Gastroesophageal sphincter (tissue), 3 donors: ENCODE results near the gene WDR70.

Experiments used
- EP300 ChIP-seq: sonication (generic); formaldehyde crosslinking; IDR thresholded peaks from one replicate; pipeline ENCODE4 v1.6.1; 2017; ENCODE audit warnings: antibody characterized with exemption, mild to moderate bottlenecking
- POLR2A ChIP-seq, 2 donors: fragments of 450-650 bp; IDR thresholded peaks; one replicate each; pipeline ENCODE4 v1.6.1; 2017; ENCODE audit warnings: antibody characterized with exemption in 2 of 2, mild to moderate bottlenecking in 2 of 2, moderate library complexity in 1 of 2
- POLR2AphosphoS5 ChIP-seq: sonication (generic); formaldehyde crosslinking; IDR thresholded peaks from one replicate; pipeline ENCODE4 v1.6.1; 2017; ENCODE audit warnings: antibody characterized with exemption
- TF ChIP-seq, protein P1 (sequence below), 4 experiments: fragments of 200-600 bp in 2 of 4; fragments of 450-650 bp in 2 of 4; sonication (generic) in 1 of 4; IDR thresholded peaks; one replicate each; pipeline ENCODE4 v1.5.1; 2017 to 2019; ENCODE audit warnings: antibody characterized with exemption in 4 of 4, mild to moderate bottlenecking in 2 of 4, moderate library complexity in 2 of 4

DNA sequence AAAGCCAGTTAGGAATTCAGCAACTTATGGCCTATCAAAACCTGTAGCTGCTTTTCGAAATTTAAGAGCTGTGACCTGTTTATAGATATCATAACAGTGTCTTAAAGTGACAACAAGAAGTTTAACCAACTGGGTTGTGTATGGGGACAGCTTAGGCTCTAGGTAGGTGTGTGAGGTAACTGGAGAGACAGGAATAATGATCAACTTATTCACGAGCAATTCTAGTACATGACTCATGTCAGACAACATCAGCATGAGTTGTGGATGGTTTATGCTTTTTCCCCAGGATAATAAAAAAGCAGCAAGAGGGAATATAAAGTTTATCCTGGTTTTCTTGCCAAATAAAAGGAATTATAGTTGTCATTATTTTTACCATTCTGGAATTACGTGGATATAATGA lies 372.1 kb downstream of the WDR70 start:
- TF ChIP-seq, protein P1, sequence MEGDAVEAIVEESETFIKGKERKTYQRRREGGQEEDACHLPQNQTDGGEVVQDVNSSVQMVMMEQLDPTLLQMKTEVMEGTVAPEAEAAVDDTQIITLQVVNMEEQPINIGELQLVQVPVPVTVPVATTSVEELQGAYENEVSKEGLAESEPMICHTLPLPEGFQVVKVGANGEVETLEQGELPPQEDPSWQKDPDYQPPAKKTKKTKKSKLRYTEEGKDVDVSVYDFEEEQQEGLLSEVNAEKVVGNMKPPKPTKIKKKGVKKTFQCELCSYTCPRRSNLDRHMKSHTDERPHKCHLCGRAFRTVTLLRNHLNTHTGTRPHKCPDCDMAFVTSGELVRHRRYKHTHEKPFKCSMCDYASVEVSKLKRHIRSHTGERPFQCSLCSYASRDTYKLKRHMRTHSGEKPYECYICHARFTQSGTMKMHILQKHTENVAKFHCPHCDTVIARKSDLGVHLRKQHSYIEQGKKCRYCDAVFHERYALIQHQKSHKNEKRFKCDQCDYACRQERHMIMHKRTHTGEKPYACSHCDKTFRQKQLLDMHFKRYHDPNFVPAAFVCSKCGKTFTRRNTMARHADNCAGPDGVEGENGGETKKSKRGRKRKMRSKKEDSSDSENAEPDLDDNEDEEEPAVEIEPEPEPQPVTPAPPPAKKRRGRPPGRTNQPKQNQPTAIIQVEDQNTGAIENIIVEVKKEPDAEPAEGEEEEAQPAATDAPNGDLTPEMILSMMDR (IDR thresholded peaks at IDR 0.05) = no peak
- TF ChIP-seq EP300 (no peak), POLR2A (IDR thresholded peaks at IDR 0.05) (no peak), POLR2AphosphoS5 (no peak)
